Keratinocyte (primary cell): ENCODE measurements around the gene LRRN3.

ENCODE experiments used
- EZH2 ChIP-seq: IDR thresholded peaks from one replicate; pipeline ENCODE4 v1.6.1; 2012; ENCODE audit warnings: inconsistent platforms, mild to moderate bottlenecking, low read length, moderate library complexity
- TF ChIP-seq, protein P1 (sequence below), 3 experiments: IDR thresholded peaks in 1 of 3; conservative IDR thresholded peaks in 1 of 3; optimal IDR thresholded peaks in 1 of 3; 2 replicates in 2 of 3; 3 replicates in 1 of 3; pipeline versions ENCODE3 to v1.5.1; 2011; ENCODE audit warnings: low read length in 3 of 3, mild to moderate bottlenecking in 3 of 3, moderate library complexity in 2 of 3, control low read depth in 1 of 3, inconsistent platforms in 1 of 3; ENCODE audit not compliant: insufficient read depth in 2 of 3; ENCODE audit errors: extremely low read depth in 1 of 3

DNA sequence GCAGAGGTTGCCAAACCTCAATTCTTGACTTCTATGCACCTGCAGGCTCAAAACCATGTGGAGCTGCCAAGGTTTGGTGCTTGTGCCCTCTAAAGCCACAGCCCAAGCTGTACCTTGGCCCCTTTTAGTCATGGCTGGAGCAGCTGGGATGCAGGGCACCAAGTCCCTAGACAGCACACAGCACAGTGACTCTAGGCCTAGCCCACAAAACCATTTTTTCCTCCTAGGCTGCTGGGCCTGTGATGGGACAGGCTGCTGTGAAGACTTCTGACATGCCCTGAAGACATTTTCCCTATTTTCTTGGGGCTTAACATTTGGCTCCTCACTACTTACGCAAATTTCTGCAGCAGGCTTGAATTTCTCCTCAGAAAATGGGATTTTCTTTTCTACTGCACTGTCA is 27.8 kb upstream of the LRRN3 start:
- TF ChIP-seq EZH2, result no peak
- TF ChIP-seq, protein P1, sequence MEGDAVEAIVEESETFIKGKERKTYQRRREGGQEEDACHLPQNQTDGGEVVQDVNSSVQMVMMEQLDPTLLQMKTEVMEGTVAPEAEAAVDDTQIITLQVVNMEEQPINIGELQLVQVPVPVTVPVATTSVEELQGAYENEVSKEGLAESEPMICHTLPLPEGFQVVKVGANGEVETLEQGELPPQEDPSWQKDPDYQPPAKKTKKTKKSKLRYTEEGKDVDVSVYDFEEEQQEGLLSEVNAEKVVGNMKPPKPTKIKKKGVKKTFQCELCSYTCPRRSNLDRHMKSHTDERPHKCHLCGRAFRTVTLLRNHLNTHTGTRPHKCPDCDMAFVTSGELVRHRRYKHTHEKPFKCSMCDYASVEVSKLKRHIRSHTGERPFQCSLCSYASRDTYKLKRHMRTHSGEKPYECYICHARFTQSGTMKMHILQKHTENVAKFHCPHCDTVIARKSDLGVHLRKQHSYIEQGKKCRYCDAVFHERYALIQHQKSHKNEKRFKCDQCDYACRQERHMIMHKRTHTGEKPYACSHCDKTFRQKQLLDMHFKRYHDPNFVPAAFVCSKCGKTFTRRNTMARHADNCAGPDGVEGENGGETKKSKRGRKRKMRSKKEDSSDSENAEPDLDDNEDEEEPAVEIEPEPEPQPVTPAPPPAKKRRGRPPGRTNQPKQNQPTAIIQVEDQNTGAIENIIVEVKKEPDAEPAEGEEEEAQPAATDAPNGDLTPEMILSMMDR (optimal IDR thresholded peaks at IDR 0.05 in 1 of 3, IDR thresholded peaks at IDR 0.05 in 1 of 3, conservative IDR thresholded peaks at IDR 0.05 in 1 of 3; ENCODE audit: extremely low read depth in 1 of 3, insufficient read depth in 2 of 3, low read length in 3 of 3), result no peak
